Kasumi-1 (cell line): ENCODE results near the gene AVL9.
"Not testable (repeated sequence)": the region's sequence is repeated elsewhere in the genome, so short reads cannot be mapped to it uniquely, and the experiment has no call there.

Experiments used
- DNase-seq, 2 experiments: peaks; one replicate each; lab custom pipeline; 2025; lab: John Stamatoyannopoulos, UW

Gene AVL9

DNA sequence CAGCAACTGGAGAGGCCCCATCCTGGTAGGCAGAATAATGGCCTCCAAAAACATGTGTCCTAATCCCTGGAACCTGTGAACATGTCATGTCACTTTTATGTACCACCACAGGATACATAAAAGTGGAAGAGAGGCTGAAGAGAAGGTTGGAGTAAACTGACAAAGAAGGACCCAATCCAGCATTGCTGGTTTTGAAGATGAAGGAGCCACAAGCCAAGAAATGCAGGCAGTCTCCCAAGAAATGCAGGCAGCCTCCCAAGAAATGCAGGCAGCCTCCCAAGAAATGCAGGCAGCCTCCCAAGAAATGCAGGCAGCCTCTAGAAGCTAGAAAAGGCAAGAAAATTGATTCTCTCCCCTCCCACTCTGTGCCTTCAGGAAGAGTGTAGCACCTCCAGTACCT, 142.3 kb downstream of the AVL9 start:
- not testable (repeated sequence) for DNase-seq
